ENCODE data around the gene ZFP57. TPM values are rescaled to one million over a fixed set of nuclear protein-coding genes. Genes with fewer than 3 reads are reported as not detected.

The ZFP57 gene
- polyA plus RNA-seq, 1 donor, result not detected

DNA sequence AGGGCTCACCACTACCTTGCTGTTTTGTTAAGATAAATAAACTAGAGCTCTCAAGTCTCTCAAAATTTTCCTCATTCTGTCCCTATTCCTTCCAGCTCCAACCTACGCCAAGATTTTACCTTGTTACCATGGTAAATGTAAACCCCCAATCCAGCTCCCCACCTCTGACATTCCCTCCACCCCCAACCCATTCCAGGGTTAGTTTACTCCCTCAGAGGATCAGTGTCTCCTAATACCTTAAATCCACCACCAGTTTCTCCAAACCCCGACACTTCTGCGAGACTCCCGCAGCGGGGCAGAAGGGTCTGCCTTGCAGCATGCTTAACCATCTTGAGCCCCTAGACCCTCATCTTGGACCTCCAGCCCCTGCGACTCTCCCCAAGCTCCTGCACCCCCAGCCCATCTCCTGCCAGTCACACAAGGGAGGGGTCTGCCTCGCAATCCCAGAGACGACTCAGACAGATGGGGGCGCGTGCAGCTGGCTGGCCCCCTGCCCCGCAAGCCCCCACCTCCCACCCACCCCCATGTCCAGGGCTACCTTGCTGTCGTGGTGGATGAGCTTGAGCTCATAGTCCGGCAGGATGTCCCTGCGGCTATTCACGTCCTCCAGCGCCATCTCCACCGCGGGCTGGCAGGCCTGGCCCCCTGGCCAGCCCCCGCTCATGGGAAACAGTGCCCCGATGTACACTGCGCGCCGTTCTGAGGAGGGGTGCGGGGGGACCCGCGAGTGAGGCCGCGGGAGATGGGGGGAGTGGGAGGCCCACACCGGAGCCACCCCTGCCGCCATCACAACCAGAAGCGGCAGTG is 53.8 kb downstream of the ZFP57 start:
- no peak for DNase-seq (ENCODE audit: low read depth)

DNA sequence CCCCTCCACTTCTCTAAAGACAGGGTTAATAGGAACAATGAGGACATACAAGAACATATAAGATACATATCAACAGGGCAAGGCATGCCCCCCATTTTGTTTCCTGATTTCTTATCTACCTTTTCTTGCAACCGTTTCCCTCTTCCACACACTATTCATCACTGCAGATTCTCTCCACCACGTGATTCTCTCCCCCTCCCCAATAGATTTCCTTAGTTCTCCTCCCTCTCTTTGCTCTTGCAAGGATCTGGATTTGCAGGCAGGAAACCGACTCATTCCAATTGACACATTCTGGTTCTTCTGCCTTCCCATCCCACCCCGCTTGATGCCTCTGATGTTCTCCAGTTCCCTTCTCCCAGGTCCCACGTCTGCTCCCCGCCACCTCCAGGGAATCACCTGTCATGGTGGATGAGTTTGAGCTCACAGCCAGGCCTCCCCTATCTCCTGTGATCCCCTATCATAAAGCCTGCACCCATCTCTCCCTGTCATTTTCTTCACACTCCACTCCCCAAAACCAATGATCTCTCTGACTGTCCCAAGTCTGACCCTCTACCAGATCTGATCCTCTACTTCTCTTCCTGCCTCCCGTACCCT is 55.5 kb downstream of the ZFP57 start:
- no peak for DNase-seq (ENCODE audit: low read depth)

DNA sequence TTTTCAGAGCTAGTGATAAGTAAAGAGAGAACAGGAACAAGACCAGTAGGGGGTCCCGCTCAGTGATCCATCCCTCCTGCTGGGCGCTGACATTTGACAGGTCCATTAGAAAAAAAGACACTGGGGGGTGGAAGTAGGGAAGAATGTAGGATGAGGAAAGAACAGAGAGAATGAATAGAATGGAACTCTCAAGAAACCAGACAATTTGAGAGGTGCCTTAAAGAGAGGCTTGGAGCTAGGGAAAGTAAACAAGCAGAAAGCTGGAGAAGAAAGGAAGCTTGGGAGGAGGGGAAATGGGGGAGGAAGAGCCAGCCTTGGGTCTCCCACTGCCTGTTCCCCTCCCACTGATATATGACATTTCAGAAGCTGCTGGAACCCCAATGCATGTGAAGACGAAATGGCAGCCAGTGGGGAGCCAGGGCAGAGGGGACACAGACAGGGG is 56.4 kb downstream of the ZFP57 start:
- no peak for DNase-seq (ENCODE audit: low read depth)

Other genes with a start within 250 kb of the ZFP57 start
- not detected for gene OR10C1, start 241.8 kb downstream of the ZFP57 start, polyA plus RNA-seq (ENCODE audit: insufficient read length)
- gene OR11A1, start 224.1 kb downstream of the ZFP57 start, polyA plus RNA-seq (ENCODE audit: insufficient read length), result not detected
- gene OR2H1, start 224.0 kb downstream of the ZFP57 start, polyA plus RNA-seq (ENCODE audit: insufficient read length), result not detected
- not detected for gene MAS1L, start 193.2 kb downstream of the ZFP57 start, polyA plus RNA-seq (ENCODE audit: insufficient read length)
- gene UBD, start 121.4 kb downstream of the ZFP57 start, polyA plus RNA-seq (ENCODE audit: insufficient read length), result 0.28 TPM
- 0.15 TPM for gene OR2H2, start 96.0 kb downstream of the ZFP57 start, polyA plus RNA-seq (ENCODE audit: insufficient read length)
- gene GABBR1, start 48.0 kb downstream of the ZFP57 start, polyA plus RNA-seq (ENCODE audit: insufficient read length), result 33.1 TPM
- gene MOG, start 24.1 kb downstream of the ZFP57 start, polyA plus RNA-seq (ENCODE audit: insufficient read length), result not detected
- 5.8 TPM for gene HLA-F, start 42.3 kb upstream of the ZFP57 start, polyA plus RNA-seq (ENCODE audit: insufficient read length)
- 3.3 TPM for gene HLA-G, start 146.7 kb upstream of the ZFP57 start, polyA plus RNA-seq (ENCODE audit: insufficient read length)